Osteocyte (in vitro differentiated cells): ENCODE measurements around the gene HIRA. TPM values are rescaled to one million over a fixed set of nuclear protein-coding genes. Genes with fewer than 3 reads are reported as not detected.

ENCODE experiments used
- DNase-seq: peaks from one replicate; pipeline ENCODE4 v3.0.0; 2021; ENCODE audit warnings: mixed read lengths; ENCODE audit not compliant: unreplicated experiment; ENCODE audit errors: extremely low spot score
- H3K27ac Mint-ChIP-seq: one replicate; pipeline ENCODE4 v1.8.0; 2021; ENCODE audit warnings: mild to moderate bottlenecking, mixed read lengths; ENCODE audit not compliant: unreplicated experiment
- H3K27me3 Mint-ChIP-seq: one replicate; pipeline ENCODE4 v1.8.0; 2021; ENCODE audit warnings: mixed read lengths; ENCODE audit not compliant: unreplicated experiment
- H3K36me3 Mint-ChIP-seq: one replicate; pipeline ENCODE4 v1.8.0; 2021; ENCODE audit warnings: mixed read lengths; ENCODE audit not compliant: unreplicated experiment
- H3K4me1 Mint-ChIP-seq: one replicate; pipeline ENCODE4 v1.8.0; 2021; ENCODE audit warnings: mixed read lengths; ENCODE audit not compliant: unreplicated experiment
- H3K4me3 Mint-ChIP-seq: one replicate; pipeline ENCODE4 v1.8.0; 2021; ENCODE audit warnings: mild to moderate bottlenecking, moderate library complexity, mixed read lengths; ENCODE audit not compliant: unreplicated experiment
- H3K9me3 Mint-ChIP-seq: one replicate; pipeline ENCODE4 v1.8.0; 2021; ENCODE audit warnings: mixed read lengths; ENCODE audit not compliant: unreplicated experiment
- total RNA-seq: library from RNA; stranded (reverse); gene quantifications from 2 replicates; pipeline ENCODE4 v1.2.1, GENCODE V29; 2021
- TF ChIP-seq, protein P1 (sequence below): fragments of 200-600 bp; sonication (generic); IDR thresholded peaks from 2 replicates; pipeline ENCODE4 v1.5.0; 2021; ENCODE audit warnings: antibody characterized with exemption, mild to moderate bottlenecking, moderate library complexity

HIRA gene
- total RNA-seq, 1 donor from 2014 or later = 33.2 TPM

DNA sequence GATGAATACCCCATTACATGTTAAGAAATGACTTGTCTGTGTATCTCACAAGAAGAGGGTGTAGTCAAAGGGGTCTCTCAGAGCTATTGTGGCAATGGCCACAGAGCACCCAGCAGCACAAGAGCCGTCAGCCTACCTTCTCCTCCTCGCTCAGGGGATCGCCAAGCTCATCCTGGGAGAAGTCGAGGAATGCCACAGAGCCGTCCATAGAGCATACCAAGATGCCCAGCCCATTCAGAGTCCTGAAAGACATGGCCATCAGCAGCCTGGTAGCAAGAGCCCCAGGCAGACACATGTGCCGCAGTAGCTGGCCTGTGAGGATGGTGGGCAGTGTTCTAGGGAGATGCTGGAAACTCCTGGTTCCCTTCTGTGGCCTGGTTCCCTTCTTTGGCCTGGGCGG is 44.0 kb downstream of the HIRA start:
- H3K27me3 Mint-ChIP-seq = no peaks in the 10 kb centered on the region
- no peak overlapping the region for H3K4me3 Mint-ChIP-seq
- no peak overlapping the region for H3K27ac Mint-ChIP-seq
- peaks cover 42% of the 10 kb centered on the region for H3K36me3 Mint-ChIP-seq
- H3K4me1 Mint-ChIP-seq = no peaks in the 10 kb centered on the region
- DNase-seq = no peak
- TF ChIP-seq, protein P1, sequence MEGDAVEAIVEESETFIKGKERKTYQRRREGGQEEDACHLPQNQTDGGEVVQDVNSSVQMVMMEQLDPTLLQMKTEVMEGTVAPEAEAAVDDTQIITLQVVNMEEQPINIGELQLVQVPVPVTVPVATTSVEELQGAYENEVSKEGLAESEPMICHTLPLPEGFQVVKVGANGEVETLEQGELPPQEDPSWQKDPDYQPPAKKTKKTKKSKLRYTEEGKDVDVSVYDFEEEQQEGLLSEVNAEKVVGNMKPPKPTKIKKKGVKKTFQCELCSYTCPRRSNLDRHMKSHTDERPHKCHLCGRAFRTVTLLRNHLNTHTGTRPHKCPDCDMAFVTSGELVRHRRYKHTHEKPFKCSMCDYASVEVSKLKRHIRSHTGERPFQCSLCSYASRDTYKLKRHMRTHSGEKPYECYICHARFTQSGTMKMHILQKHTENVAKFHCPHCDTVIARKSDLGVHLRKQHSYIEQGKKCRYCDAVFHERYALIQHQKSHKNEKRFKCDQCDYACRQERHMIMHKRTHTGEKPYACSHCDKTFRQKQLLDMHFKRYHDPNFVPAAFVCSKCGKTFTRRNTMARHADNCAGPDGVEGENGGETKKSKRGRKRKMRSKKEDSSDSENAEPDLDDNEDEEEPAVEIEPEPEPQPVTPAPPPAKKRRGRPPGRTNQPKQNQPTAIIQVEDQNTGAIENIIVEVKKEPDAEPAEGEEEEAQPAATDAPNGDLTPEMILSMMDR = no peak
- H3K9me3 Mint-ChIP-seq = no peaks in the 10 kb centered on the region

DNA sequence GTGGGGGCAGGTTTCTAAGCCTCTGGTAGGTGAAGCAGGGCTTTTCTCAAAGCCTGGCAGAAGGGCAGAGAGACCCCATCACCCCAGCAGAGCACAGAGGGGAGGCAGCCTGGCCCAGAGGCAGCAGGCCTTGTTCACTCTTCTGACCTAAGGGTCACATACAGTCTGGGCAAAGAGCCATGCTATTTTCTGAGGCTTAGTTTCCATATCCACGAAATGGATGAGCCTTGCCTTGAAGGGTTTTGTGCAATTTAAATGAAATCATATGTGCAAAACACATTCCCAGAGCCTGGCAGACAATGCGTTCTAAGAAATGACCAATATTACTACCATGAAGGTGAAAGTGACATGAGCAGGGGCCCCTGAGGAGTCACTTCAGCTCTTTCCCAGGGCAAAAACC is 44.5 kb downstream of the HIRA start:
- Mint-ChIP-seq H3K27ac (no peak overlapping the region), H3K36me3 (peaks cover 46% of the 10 kb centered on the region), H3K4me3 (no peak overlapping the region), H3K27me3 (no peaks in the 10 kb centered on the region), H3K4me1 (no peaks in the 10 kb centered on the region), H3K9me3 (no peaks in the 10 kb centered on the region)
- TF ChIP-seq, protein P1 = no peak
- no peak for DNase-seq

DNA sequence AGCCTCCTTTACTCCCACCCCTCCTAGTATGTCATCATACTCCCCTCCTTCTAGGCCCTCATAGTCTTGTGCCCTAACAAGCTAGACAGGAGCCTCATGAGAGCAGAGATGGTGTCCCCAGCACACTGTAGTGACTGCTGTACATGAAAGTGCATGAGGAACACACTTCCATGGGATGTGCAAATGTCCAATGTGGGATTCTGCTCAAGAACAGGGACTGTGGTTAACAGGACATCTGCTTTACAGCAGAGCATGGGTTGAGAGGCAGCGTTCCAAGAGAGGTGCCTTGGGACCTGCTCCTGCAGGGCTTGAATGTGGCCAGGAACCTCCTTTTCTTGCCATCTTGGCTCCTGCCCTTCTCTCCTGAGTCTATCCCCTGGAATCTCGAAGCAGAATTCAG is 45.3 kb downstream of the HIRA start:
- Mint-ChIP-seq H3K27ac (no peak overlapping the region), H3K4me3 (no peak overlapping the region), H3K4me1 (no peaks in the 10 kb centered on the region), H3K27me3 (no peaks in the 10 kb centered on the region), H3K9me3 (no peaks in the 10 kb centered on the region), H3K36me3 (peaks cover 51% of the 10 kb centered on the region)
- DNase-seq = no peak
- TF ChIP-seq, protein P1 = no peak

DNA sequence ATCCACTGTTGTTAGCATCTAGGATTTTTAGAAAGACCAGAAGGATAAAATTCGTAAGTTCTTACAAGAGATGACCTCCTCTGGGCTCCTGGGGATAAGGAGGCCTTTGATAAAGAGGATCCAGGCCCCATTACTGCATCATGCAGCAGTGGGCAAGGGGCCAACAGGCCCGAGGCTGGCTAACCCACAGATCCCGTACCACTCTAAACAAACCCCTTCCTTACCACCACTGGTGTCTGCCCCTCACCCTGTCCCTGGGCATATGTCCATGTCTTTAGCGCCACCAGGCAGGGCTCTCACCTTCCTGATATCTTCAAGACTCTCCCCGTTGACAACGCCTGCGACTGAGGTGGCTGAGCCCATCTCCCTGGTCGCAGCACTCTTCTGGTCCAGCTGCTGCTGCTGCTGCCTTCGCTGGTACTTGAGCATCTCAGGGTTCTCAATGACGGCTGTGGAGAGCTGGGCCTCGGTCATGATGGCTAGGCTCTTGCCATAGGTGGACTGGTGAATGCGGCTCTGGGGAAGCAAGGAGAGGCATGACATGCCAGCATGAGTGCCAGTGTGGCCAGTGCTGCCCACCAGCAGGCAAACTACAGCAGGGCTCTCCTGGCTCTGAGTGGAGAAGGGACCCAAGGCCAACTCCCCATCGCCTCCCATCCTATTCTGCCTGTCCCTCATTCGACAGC is 46.2 kb downstream of the HIRA start:
- Mint-ChIP-seq H3K4me3 (no peak overlapping the region), H3K27me3 (no peaks in the 10 kb centered on the region), H3K9me3 (no peaks in the 10 kb centered on the region), H3K36me3 (peaks cover 46% of the 10 kb centered on the region), H3K4me1 (no peaks in the 10 kb centered on the region), H3K27ac (no peak overlapping the region)
- no peak for DNase-seq
- TF ChIP-seq, protein P1 = no peak

DNA sequence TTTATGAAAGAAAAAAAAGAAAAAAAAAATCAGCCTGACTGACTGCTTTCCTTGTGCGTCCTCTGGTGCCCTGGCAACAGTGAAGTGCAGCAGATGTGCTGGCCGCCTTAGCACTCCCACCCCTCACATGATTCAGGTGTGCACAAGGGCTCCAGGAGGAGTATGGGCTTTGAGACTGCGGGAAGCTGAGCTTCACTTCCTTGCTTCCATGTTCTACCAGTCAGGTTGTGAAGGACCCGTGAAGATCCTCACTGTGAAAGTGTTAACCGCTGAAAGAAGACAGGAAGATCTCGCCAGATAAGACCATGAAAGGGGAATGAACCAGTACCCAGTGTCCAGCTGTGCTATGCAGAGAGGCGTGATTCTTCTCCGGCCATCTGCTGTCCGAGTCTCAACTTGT is 48.2 kb downstream of the HIRA start:
- DNase-seq = no peak
- H3K27me3 Mint-ChIP-seq = no peaks in the 10 kb centered on the region
- H3K36me3 Mint-ChIP-seq = peaks cover 34% of the 10 kb centered on the region
- H3K4me1 Mint-ChIP-seq = no peaks in the 10 kb centered on the region
- TF ChIP-seq, protein P1 = no peak
- no peak overlapping the region for H3K27ac Mint-ChIP-seq
- no peak overlapping the region for H3K4me3 Mint-ChIP-seq
- H3K9me3 Mint-ChIP-seq = no peaks in the 10 kb centered on the region
